H1 (cell line): ENCODE data around the gene RAP1GAP. TPM values are rescaled to one million over a fixed set of nuclear protein-coding genes. Genes with fewer than 3 reads are reported as not detected.

Experiments
- CTCF ChIA-PET: fragments of 300-600 bp; sonication (Branson Sonifier 250); formaldehyde crosslinking; loops from one replicate; lab custom pipeline; 2021; ENCODE audit not compliant: partially characterized antibody; lab: Charles Lee
- POLR2A ChIA-PET: fragments of 300-600 bp; sonication (Branson Sonifier 250); formaldehyde crosslinking; loops from one replicate; lab custom pipeline; 2021; ENCODE audit warnings: inconsistent platforms; ENCODE audit not compliant: partially characterized antibody; lab: Charles Lee
- DNase-seq, 2 experiments: peaks; one replicate each; pipeline versions ENCODE4 v3.0.0 to v3.0.0-alpha.2; 2010 to 2022; ENCODE audit warnings: low spot score in 2 of 2, low read depth in 1 of 2, mixed read lengths in 1 of 2
- FAIRE-seq: peaks from 2 replicates; lab custom pipeline; 2011; peaks lifted over from hg19 to GRCh38; lab: Jason Lieb, UNC
- H2AFZ ChIP-seq: 2 replicates; pipeline ENCODE4 v1.8.1; 2012; ENCODE audit warnings: low read length, inconsistent platforms
- H2AK5ac ChIP-seq: 2 replicates; pipeline ENCODE4 v1.6.1; 2013; ENCODE audit warnings: low read depth, low read length
- H2BK120ac ChIP-seq: replicated peaks from 2 replicates; pipeline ENCODE3; 2013; ENCODE audit warnings: low read depth, low read length, inconsistent platforms
- H2BK12ac ChIP-seq: 2 replicates; pipeline ENCODE4 v1.6.1; 2013; ENCODE audit warnings: low read depth, low read length
- H2BK15ac ChIP-seq: 2 replicates; pipeline ENCODE4 v1.6.1; 2013; ENCODE audit warnings: low read length
- H2BK20ac ChIP-seq: 2 replicates; pipeline ENCODE4 v1.6.1; 2013; ENCODE audit warnings: low read length
- H2BK5ac ChIP-seq: 2 replicates; pipeline ENCODE4 v1.6.1; 2013; ENCODE audit warnings: low read depth, low read length
- H3K14ac ChIP-seq: 2 replicates; pipeline ENCODE4 v1.6.1; 2013; ENCODE audit warnings: inconsistent platforms; ENCODE audit not compliant: insufficient read length
- H3K18ac ChIP-seq: 2 replicates; pipeline ENCODE4 v1.6.1; 2013; ENCODE audit warnings: low read length; ENCODE audit errors: extremely low read depth
- H3K23ac ChIP-seq: 2 replicates; pipeline ENCODE4 v1.6.1; 2013; ENCODE audit warnings: inconsistent platforms; ENCODE audit not compliant: insufficient read length
- H3K23me2 ChIP-seq: 2 replicates; pipeline ENCODE4 v1.6.1; 2013; ENCODE audit warnings: low read depth, low read length
- H3K27ac ChIP-seq: 2 replicates; pipeline ENCODE4 v1.6.1; 2011; ENCODE audit warnings: low read depth, low read length, inconsistent platforms
- H3K27me3 ChIP-seq, 4 experiments: replicated peaks in 1 of 4; 1 replicate in 1 of 4; 2 replicates in 3 of 4; pipeline versions ENCODE4 v1.6.1 to v1.8.1; 2011 to 2013; ENCODE audit warnings: low read length in 3 of 4, mild to moderate bottlenecking in 3 of 4, inconsistent platforms in 2 of 4, mixed read lengths in 2 of 4, moderate library complexity in 1 of 4; ENCODE audit not compliant: control insufficient read depth in 3 of 4, insufficient read depth in 3 of 4; ENCODE audit errors: extremely low read depth in 1 of 4
- H3K36me3 ChIP-seq, 4 experiments: 2 replicates each; pipeline versions ENCODE4 v1.6.1 to v1.8.1; 2011 to 2013; ENCODE audit warnings: mild to moderate bottlenecking in 4 of 4, low read length in 3 of 4, moderate library complexity in 2 of 4, control low read depth in 1 of 4, inconsistent platforms in 1 of 4; ENCODE audit not compliant: insufficient read depth in 4 of 4, control insufficient read depth in 2 of 4
- H3K4ac ChIP-seq: replicated peaks from 2 replicates; pipeline ENCODE3; 2013; ENCODE audit warnings: low read length, low read depth, mixed read lengths, inconsistent platforms; ENCODE audit not compliant: insufficient read length
- H3K4me1 ChIP-seq, 4 experiments: replicated peaks in 1 of 4; 1 replicate in 1 of 4; 2 replicates in 3 of 4; pipeline versions ENCODE4 v1.6.1 to v1.8.1; 2011 to 2013; ENCODE audit warnings: low read length in 3 of 4, inconsistent platforms in 2 of 4, mixed read lengths in 1 of 4; ENCODE audit not compliant: insufficient read depth in 4 of 4, control insufficient read depth in 3 of 4
- H3K4me2 ChIP-seq, 2 experiments: 2 replicates each; pipeline versions ENCODE4 v1.6.1 to v1.8.1; 2011 to 2013; ENCODE audit warnings: low read depth in 2 of 2, low read length in 2 of 2, control low read depth in 1 of 2, inconsistent platforms in 1 of 2, mild to moderate bottlenecking in 1 of 2; ENCODE audit not compliant: insufficient read depth in 1 of 2
- H3K4me3 ChIP-seq, 4 experiments: fragments of 200-600, 300-600 bp in 1 of 4; sonication (generic), shearing (Covaris generic), sonication (Bioruptor Twin) in 1 of 4; 2 replicates each; pipeline versions ENCODE4 v1.5.1 to v1.8.1; 2011 to 2016; ENCODE audit warnings: low read length in 4 of 4, low read depth in 3 of 4, control low read depth in 2 of 4, inconsistent platforms in 2 of 4, mild to moderate bottlenecking in 2 of 4, mixed read lengths in 1 of 4, moderate library complexity in 1 of 4; ENCODE audit not compliant: insufficient read depth in 2 of 4; ENCODE audit errors: extremely low read depth in 1 of 4
- H3K56ac ChIP-seq: replicated peaks from 2 replicates; pipeline ENCODE3; 2013; ENCODE audit warnings: low read depth, mild to moderate bottlenecking, mixed read lengths, low read length, inconsistent platforms; ENCODE audit not compliant: insufficient read length
- H3K79me1 ChIP-seq: 2 replicates; pipeline ENCODE4 v1.6.1; 2013; ENCODE audit warnings: low read depth, low read length, control low read depth
- H3K79me2 ChIP-seq, 2 experiments: 2 replicates each; pipeline versions ENCODE4 v1.6.1 to v1.8.1; 2012 to 2013; ENCODE audit warnings: low read length in 2 of 2, mild to moderate bottlenecking in 2 of 2, inconsistent platforms in 1 of 2; ENCODE audit not compliant: insufficient read depth in 2 of 2, control insufficient read depth in 1 of 2
- H3K9ac ChIP-seq, 4 experiments: replicated peaks in 1 of 4; 1 replicate in 1 of 4; 2 replicates in 3 of 4; pipeline versions ENCODE4 v1.6.1 to v1.8.1; 2011 to 2013; ENCODE audit warnings: low read depth in 3 of 4, low read length in 3 of 4, control low read depth in 2 of 4, mild to moderate bottlenecking in 2 of 4, moderate library complexity in 2 of 4, inconsistent platforms in 1 of 4; ENCODE audit errors: extremely low read depth in 1 of 4
- H3K9me3 ChIP-seq, 2 experiments: 2 replicates each; pipeline versions ENCODE4 v1.6.1 to v1.8.1; 2012 to 2013; ENCODE audit warnings: mild to moderate bottlenecking in 2 of 2, moderate library complexity in 2 of 2, control low read depth in 1 of 2, inconsistent platforms in 1 of 2, low read depth in 1 of 2, low read length in 1 of 2, mixed read lengths in 1 of 2; ENCODE audit not compliant: insufficient read depth in 2 of 2
- H4K20me1 ChIP-seq, 2 experiments: replicated peaks in 1 of 2; 2 replicates each; pipeline versions ENCODE3 to v1.8.1; 2011 to 2013; ENCODE audit warnings: inconsistent platforms in 2 of 2, low read length in 2 of 2, mild to moderate bottlenecking in 1 of 2; ENCODE audit not compliant: insufficient read depth in 2 of 2, control insufficient read depth in 1 of 2
- H4K5ac ChIP-seq: 2 replicates; pipeline ENCODE4 v1.6.1; 2013; ENCODE audit warnings: low read length, low read depth, mixed read lengths, inconsistent platforms; ENCODE audit not compliant: insufficient read length
- H4K8ac ChIP-seq: 2 replicates; pipeline ENCODE4 v1.8.0; 2013; ENCODE audit warnings: mild to moderate bottlenecking, moderate library complexity, low read length, inconsistent platforms; ENCODE audit not compliant: insufficient read depth; ENCODE audit errors: extremely low read depth
- H4K91ac ChIP-seq: replicated peaks from 2 replicates; pipeline ENCODE3; 2013; ENCODE audit warnings: low read length, mixed read lengths, inconsistent platforms; ENCODE audit not compliant: insufficient read length
- CEBPB ChIP-seq: IDR thresholded peaks from 2 replicates; pipeline ENCODE4 v1.6.1; 2012; ENCODE audit warnings: low read depth, low read length
- EP300 ChIP-seq, 2 experiments: IDR thresholded peaks; 1 replicate in 1 of 2; 2 replicates in 1 of 2; pipeline ENCODE4 v1.6.1; 2011 to 2012; ENCODE audit warnings: low read depth in 2 of 2, low read length in 2 of 2, mild to moderate bottlenecking in 2 of 2, borderline replicate concordance in 1 of 2, inconsistent platforms in 1 of 2, moderate library complexity in 1 of 2
- EZH2 ChIP-seq: fragments of 200-600 bp; sonication (generic); IDR thresholded peaks from 2 replicates; pipeline ENCODE4 v1.7.1; 2012; ENCODE audit warnings: low read depth, mild to moderate bottlenecking, moderate library complexity, low read length, inconsistent platforms; ENCODE audit not compliant: severe bottlenecking
- RNF2 ChIP-seq: fragments of 200-900, 300-1000 bp; sonication (generic); IDR thresholded peaks from 2 replicates; pipeline ENCODE4 v1.7.1; 2016; ENCODE audit warnings: borderline replicate concordance, low read depth, mild to moderate bottlenecking, antibody characterized with exemption, low read length; ENCODE audit not compliant: poor library complexity, severe bottlenecking; ENCODE audit errors: missing control alignments
- TAF7 ChIP-seq: optimal IDR thresholded peaks from 2 replicates; pipeline ENCODE3; 2011; ENCODE audit warnings: low read depth, mild to moderate bottlenecking, inconsistent platforms, low read length, moderate library complexity, borderline replicate concordance
- TBP ChIP-seq: IDR thresholded peaks from 2 replicates; pipeline ENCODE4 v1.6.1; 2011; ENCODE audit warnings: low read depth, low read length, improper control_type of control experiment
- TCF12 ChIP-seq: IDR thresholded peaks from 2 replicates; pipeline ENCODE4 v1.6.1; 2011; ENCODE audit warnings: low read depth, mild to moderate bottlenecking, low read length
- TEAD4 ChIP-seq: IDR thresholded peaks from 2 replicates; pipeline ENCODE4 v1.6.1; 2012; ENCODE audit warnings: low read depth, low read length, inconsistent platforms, mixed read lengths
- WGBS, 2 experiments: shearing (Covaris generic) in 1 of 2; methylation state at CpG; one replicate each; pipeline versions ENCODE4 v1.1.6 to v1.1.7; 2013 to 2015; ENCODE audit warnings: low lambda C conversion rate in 2 of 2, mixed read lengths in 2 of 2, inconsistent platforms in 1 of 2, low coverage in 1 of 2, missing lambda C conversion rate in 1 of 2; ENCODE audit not compliant: insufficient replicate concordance in 2 of 2, insufficient coverage in 1 of 2, insufficient read length in 1 of 2; ENCODE audit errors: extremely low coverage in 1 of 2, missing lambda C conversion rate in 1 of 2; 5-methylcytosine and 5-hydroxymethylcytosine counted together
- polyA plus RNA-seq, 7 experiments: library from polyadenylated mRNA; depleted of rRNA in 3 of 7; stranded (reverse) in 5 of 7; unstranded in 2 of 7; fragments of >200 nt in 5 of 7; fragments of 200-250 nt in 2 of 7; gene quantifications; 1 replicate in 5 of 7; 2 replicates in 1 of 7; 4 replicates in 1 of 7; pipeline versions ENCODE4 v1.2.1 to v1.2.3, GENCODE V29; 2011 to 2013; ENCODE audit warnings: missing spikeins in 2 of 7, mixed read lengths in 2 of 7
- total RNA-seq: library from RNA; stranded (reverse); fragmentation: NEBNext Ultra II Directional; extraction: Animal tissue kit (Norgen Biotek cat#: 25700); gene quantifications from 2 replicates; pipeline ENCODE4 v1.2.1, GENCODE V29; 2021
- TF ChIP-seq, protein P1 (sequence below): IDR thresholded peaks from 2 replicates; pipeline ENCODE4 v1.6.1; 2012; ENCODE audit warnings: low read length, inconsistent platforms

RAP1GAP gene
- total and polyA plus RNA-seq, 2 of the 8 experiments (the other 6 are each of a cell fraction or from before 2014, with no cell fraction given) = 8.4 TPM

DNA sequence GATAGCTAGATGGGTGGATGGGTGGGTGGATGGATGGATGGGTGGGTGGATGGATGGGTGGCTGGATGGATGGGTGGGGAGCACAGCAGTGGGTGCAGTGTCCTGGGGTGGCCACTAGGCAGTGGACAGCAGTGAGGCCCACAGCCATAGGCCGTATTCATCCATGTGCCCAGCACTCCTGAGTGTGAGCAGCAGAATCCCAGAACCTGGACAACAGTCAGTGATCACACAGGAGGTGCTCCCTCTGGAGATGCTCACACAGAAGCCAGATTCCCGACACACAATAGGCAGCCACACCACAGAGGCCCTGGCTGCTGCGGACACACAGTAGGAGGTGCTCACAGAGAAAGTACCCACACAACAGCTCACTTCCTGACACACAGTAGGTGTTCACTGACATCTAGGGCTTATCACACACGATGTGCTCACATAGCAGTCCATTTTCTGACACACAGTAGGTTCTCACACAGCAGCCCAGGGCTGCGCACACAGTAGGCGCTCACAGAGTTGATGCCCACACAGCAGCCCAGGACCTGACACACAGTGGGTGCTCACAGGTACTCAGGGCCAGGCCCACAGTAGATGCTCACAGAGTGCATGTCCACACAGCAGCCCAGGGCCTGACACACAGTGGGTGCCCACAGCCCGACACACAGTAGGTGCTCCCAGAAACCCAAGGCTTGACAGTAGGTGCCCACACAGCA lies 64.0 kb downstream of the RAP1GAP start:
- H4K5ac ChIP-seq = no peak overlapping the region
- DNase-seq (no peak), FAIRE-seq (no peak)
- WGBS, 2 experiments = 94% methylated on average over 7 of the region's 7 CpGs; no CpG with 5 or more reads in 1 of the 2 experiments
- H3K27ac ChIP-seq = peak overlapping the region; percentile 28; the same call in 1 of the 2 replicates
- peaks cover 2 to 7% (median 3%) of the 10 kb centered on the region in 4 experiments; a peak in 6 of 7 replicates for H3K4me1 ChIP-seq
- no peaks in the 10 kb centered on the region for H3K27me3 ChIP-seq
- peaks cover 5% of the 10 kb centered on the region; the same call in 1 of the 2 replicates for H3K23me2 ChIP-seq
- ChIA-PET POLR2A (interaction anchor here (1.0 to 1.4 kb wide), 2 partner anchors 13 to 15 kb away, joined by 3 read pairs; no protein-coding TSS in a partner anchor), CTCF (interaction anchor here (1.0 to 3.5 kb wide), 3 partner anchors 10 to 114 kb away, joined by 3 to 15 read pairs (median 4); no protein-coding TSS in a partner anchor)
- H3K36me3 ChIP-seq = no peaks in the 10 kb centered on the region
- H2BK20ac ChIP-seq = no peak overlapping the region
- peaks cover 2% of the 10 kb centered on the region; the same call in 1 of the 2 replicates for H3K79me1 ChIP-seq
- H4K8ac ChIP-seq = no peak overlapping the region
- no peak overlapping the region for H2BK120ac ChIP-seq
- no peak overlapping the region for H2BK12ac ChIP-seq
- H3K4me3 ChIP-seq = no peak overlapping the region
- no peak overlapping the region for H2AK5ac ChIP-seq
- peaks cover 0 to 4% of the 10 kb centered on the region in 2 experiments for H4K20me1 ChIP-seq
- H3K9me3 ChIP-seq = no peaks in the 10 kb centered on the region
- H3K9ac ChIP-seq = no peak overlapping the region
- no peaks in the 10 kb centered on the region for H3K79me2 ChIP-seq
- H2AFZ ChIP-seq = no peak overlapping the region
- H3K4ac ChIP-seq = no peak overlapping the region
- H3K56ac ChIP-seq = no peak overlapping the region
- H3K23ac ChIP-seq = no peak overlapping the region
- H3K14ac ChIP-seq = no peak overlapping the region
- peak overlapping the region; percentile 46; the same call in 1 of the 2 replicates for H2BK5ac ChIP-seq
- H2BK15ac ChIP-seq = 0 out of 2 replicates have a peak overlapping the region, but pooled peaks have one; percentile 31
- H4K91ac ChIP-seq = no peak overlapping the region
- H3K18ac ChIP-seq = no peak overlapping the region
- H3K4me2 ChIP-seq = no peak overlapping the region
- TF ChIP-seq TEAD4 (no peak), TBP (no peak), CEBPB (no peak), EZH2 (no peak), RNF2 (no peak), TAF7 (no peak), EP300 (IDR thresholded peaks at IDR 0.05; ENCODE audit: borderline replicate concordance in 1 of 2, low read depth in 2 of 2, low read length in 2 of 2) (no peak), TCF12 (no peak)
- TF ChIP-seq, protein P1, sequence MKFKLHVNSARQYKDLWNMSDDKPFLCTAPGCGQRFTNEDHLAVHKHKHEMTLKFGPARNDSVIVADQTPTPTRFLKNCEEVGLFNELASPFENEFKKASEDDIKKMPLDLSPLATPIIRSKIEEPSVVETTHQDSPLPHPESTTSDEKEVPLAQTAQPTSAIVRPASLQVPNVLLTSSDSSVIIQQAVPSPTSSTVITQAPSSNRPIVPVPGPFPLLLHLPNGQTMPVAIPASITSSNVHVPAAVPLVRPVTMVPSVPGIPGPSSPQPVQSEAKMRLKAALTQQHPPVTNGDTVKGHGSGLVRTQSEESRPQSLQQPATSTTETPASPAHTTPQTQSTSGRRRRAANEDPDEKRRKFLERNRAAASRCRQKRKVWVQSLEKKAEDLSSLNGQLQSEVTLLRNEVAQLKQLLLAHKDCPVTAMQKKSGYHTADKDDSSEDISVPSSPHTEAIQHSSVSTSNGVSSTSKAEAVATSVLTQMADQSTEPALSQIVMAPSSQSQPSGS = no peak
